Kidney (tissue), 14 donors: ENCODE measurements around the gene RYR3. TPM values are rescaled to one million over a fixed set of nuclear protein-coding genes. Genes with fewer than 3 reads are reported as not detected.

Experiments
- DNase-seq, 5 donors: peaks; one replicate each; pipeline ENCODE4 v3.0.0-alpha.2; 2013 to 2020
- FAIRE-seq: peaks from 2 replicates; lab custom pipeline; 2012; peaks lifted over from hg19 to GRCh38; lab: Jason Lieb, UNC
- H3K27ac ChIP-seq, 2 donors: one replicate each; pipeline ENCODE4 v1.7.0; 2013; ENCODE audit warnings: low read depth in 2 of 2, low read length in 2 of 2, inconsistent platforms in 1 of 2
- H3K27me3 ChIP-seq: one replicate; pipeline ENCODE4 v1.7.1; 2013; ENCODE audit warnings: low read length, inconsistent platforms; ENCODE audit not compliant: control insufficient read depth, insufficient read depth
- H3K36me3 ChIP-seq, 3 donors: one replicate each; pipeline versions ENCODE4 v1.7.0 to v1.7.1; 2013; ENCODE audit warnings: low read length in 3 of 3, control low read depth in 1 of 3, inconsistent platforms in 1 of 3; ENCODE audit not compliant: insufficient read depth in 3 of 3, control insufficient read depth in 2 of 3
- H3K4me1 ChIP-seq, 3 donors: one replicate each; pipeline versions ENCODE4 v1.7.0 to v1.7.1; 2013; ENCODE audit warnings: low read length in 3 of 3, inconsistent platforms in 1 of 3, low read depth in 1 of 3; ENCODE audit not compliant: control insufficient read depth in 2 of 3, insufficient read depth in 2 of 3
- H3K4me3 ChIP-seq, 3 donors: one replicate each; pipeline versions ENCODE4 v1.7.0 to v1.8.1; 2013; ENCODE audit warnings: low read length in 3 of 3, control low read depth in 1 of 3, inconsistent platforms in 1 of 3
- H3K9ac ChIP-seq, 3 donors: one replicate each; pipeline versions ENCODE4 v1.7.0 to v1.7.1; 2013; ENCODE audit warnings: low read length in 3 of 3, control low read depth in 1 of 3, inconsistent platforms in 1 of 3
- H3K9me3 ChIP-seq, 3 donors: one replicate each; pipeline versions ENCODE4 v1.7.0 to v1.7.1; 2013; ENCODE audit warnings: low read length in 3 of 3, control low read depth in 1 of 3, inconsistent platforms in 1 of 3; ENCODE audit not compliant: control insufficient read depth in 2 of 3, insufficient read depth in 1 of 3
- intact Hi-C: fragments of 100-400 bp; cut with DNase I; formaldehyde crosslinking; loops from one replicate; pipeline ENCODE4 v1.11.1; 2022
- polyA plus RNA-seq: library from polyadenylated mRNA; stranded (reverse); fragments of 350-450 nt; fragmentation: Illumina TruSeq; extraction: RNeasy Lipid Tissue Mini Kit (QIAGEN cat#74804); gene quantifications from one replicate; pipeline ENCODE4 v1.2.3, GENCODE V29; 2014; ENCODE audit warnings: low read depth, low replicate concordance; ENCODE audit not compliant: insufficient read depth
- total RNA-seq: library from RNA; stranded (reverse); fragmentation: NEBNext Ultra II Directional; extraction: Animal tissue kit (Norgen Biotek cat#: 25700); gene quantifications from one replicate; pipeline ENCODE4 v1.2.1, GENCODE V29; 2021
- TF ChIP-seq, protein P1 (sequence below): IDR thresholded peaks from 3 replicates; pipeline ENCODE4 v1.5.1; 2012; ENCODE audit warnings: mild to moderate bottlenecking, moderate library complexity, borderline replicate concordance; ENCODE audit not compliant: insufficient read depth; ENCODE audit errors: extremely low read depth
- donor health status: control.
- donor health status: control.
- donor health status: control.
- donor health status: control.
- donor health status: control.
- donor health status: DM: yes; HTN: yes; CAD: no.
- donor health status: Normal renal cell carcinoma (clear cell type).

RYR3 gene
- total and polyA plus RNA-seq, 2 donors from 2014 or later = 0.90 to 10.5 TPM

DNA sequence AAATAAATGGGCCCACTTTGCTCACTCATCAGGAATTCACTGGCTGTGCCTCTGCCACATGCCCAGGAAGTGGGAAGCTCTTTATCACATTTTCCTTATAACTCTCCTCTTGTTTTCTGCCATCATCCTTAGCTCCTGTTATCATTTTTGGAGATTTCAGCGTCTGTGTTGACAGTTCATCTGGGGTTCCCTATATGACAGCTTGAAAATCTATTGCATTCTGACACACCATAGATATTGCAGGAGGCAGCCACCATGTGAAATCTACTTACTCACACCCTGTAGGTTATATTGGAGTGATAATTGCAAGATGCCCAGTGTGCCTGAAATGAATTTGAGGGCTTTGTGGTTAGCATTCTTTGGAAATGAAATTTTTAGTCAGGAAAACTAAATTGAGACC, 132.9 kb downstream of the RYR3 start:
- no peak overlapping the region for H3K4me3 ChIP-seq

DNA sequence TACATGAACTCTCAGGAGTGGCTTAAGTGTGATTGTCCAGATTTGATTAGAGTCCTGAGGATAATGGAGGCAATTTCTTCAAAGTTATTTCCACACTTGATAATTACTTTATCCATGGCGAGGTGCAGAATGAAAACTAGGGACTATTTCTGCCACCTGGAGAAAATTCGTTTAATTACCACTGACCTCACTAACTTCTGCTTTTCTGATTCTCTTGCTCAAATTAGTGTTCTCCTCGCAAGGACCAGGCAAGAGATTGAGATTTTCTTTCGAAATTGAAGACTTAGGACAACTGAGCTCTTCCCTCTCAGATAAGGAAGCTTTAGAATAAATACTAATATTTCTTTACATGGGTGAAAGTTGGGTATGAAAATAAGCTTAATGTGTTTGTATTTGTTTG, 135.2 kb downstream of the RYR3 start:
- Histone ChIP-seq H3K27ac (no peak overlapping the region), H3K4me3 (no peak overlapping the region), H3K9ac (no peak overlapping the region), H3K9me3 (no peaks in the 10 kb centered on the region), H3K36me3 (no peaks in the 10 kb centered on the region), H3K27me3 (no peaks in the 10 kb centered on the region), H3K4me1 (peaks cover 0 to 3% (median 2%) of the 10 kb centered on the region in 3 donors)
- FAIRE-seq = no peak
- intact Hi-C loops = no loop called here
- no peak for DNase-seq
- TF ChIP-seq, protein P1, sequence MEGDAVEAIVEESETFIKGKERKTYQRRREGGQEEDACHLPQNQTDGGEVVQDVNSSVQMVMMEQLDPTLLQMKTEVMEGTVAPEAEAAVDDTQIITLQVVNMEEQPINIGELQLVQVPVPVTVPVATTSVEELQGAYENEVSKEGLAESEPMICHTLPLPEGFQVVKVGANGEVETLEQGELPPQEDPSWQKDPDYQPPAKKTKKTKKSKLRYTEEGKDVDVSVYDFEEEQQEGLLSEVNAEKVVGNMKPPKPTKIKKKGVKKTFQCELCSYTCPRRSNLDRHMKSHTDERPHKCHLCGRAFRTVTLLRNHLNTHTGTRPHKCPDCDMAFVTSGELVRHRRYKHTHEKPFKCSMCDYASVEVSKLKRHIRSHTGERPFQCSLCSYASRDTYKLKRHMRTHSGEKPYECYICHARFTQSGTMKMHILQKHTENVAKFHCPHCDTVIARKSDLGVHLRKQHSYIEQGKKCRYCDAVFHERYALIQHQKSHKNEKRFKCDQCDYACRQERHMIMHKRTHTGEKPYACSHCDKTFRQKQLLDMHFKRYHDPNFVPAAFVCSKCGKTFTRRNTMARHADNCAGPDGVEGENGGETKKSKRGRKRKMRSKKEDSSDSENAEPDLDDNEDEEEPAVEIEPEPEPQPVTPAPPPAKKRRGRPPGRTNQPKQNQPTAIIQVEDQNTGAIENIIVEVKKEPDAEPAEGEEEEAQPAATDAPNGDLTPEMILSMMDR = no peak

More for the DNA sequence above, 132.9 kb downstream of the RYR3 start:
- intact Hi-C loops = no loop called here
- Histone ChIP-seq H3K36me3 (no peaks in the 10 kb centered on the region), H3K27me3 (no peaks in the 10 kb centered on the region), H3K27ac (no peak overlapping the region), H3K9ac (no peak overlapping the region), H3K4me1 (no peaks in the 10 kb centered on the region), H3K9me3 (no peaks in the 10 kb centered on the region)
- TF ChIP-seq, protein P1 = no peak
- DNase-seq = no peak
- no peak for FAIRE-seq

DNA sequence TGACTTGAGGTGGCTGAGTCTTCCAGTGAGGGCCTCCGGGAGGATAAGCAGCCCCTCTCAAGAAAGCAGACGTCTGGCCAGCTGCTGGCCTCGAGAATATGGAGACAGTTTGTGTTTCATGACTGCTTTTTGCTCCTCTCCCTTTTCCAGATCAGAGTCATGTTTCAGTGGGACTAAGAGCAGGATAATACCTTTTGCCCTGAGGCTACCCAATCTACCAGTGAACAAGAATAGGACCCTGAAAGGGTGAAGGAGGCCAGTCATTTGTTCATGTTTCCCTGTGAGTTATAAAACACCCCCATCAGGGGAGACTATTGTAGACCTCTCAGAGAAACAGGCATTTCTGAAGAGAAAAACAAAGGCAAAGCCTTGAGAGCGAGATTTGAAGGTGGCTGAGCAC, 137.4 kb downstream of the RYR3 start:
- H3K9me3 ChIP-seq = no peaks in the 10 kb centered on the region
- FAIRE-seq = no peak
- intact Hi-C loops = no loop called here

More for the DNA sequence above, 137.4 kb downstream of the RYR3 start:
- H3K4me3 ChIP-seq = no peak overlapping the region
- peak in 1 of 5 donors; percentile 16 for DNase-seq
- no peak overlapping the region for H3K9ac ChIP-seq
- H3K27ac ChIP-seq = no peak overlapping the region
- TF ChIP-seq, protein P1 = no peak
- peaks cover 2 to 21% (median 3%) of the 10 kb centered on the region in 3 donors for H3K4me1 ChIP-seq
- H3K27me3 ChIP-seq = no peaks in the 10 kb centered on the region
- no peaks in the 10 kb centered on the region for H3K36me3 ChIP-seq
